ENCODE results near the gene PFKP.
"Not testable (repeated sequence)": the region's sequence is repeated elsewhere in the genome, so short reads cannot be mapped to it uniquely, and the experiment has no call there.

PFKP gene

DNA sequence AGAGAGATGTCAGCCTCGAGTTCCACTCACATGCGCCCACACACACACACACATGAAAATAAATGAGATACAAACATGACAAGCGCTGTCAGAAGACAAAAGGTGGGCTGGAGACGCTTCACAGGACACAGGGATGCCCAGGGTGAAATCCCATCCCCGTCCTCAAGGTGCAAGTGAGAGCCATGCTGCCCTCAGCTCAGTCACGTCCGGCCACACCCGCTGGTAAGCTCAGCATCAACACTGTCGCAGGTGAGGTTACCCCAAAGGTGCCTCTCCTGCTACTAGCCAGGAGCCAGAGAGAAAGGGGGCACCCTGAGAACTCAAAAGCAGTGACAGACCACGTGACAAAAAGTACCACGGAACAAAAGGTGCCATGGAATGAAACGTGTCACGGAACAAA lies 83.0 kb downstream of the PFKP start:
- no peak for DNase-seq (ENCODE audit: low read depth in 2 of 3, low spot score in 2 of 3)

DNA sequence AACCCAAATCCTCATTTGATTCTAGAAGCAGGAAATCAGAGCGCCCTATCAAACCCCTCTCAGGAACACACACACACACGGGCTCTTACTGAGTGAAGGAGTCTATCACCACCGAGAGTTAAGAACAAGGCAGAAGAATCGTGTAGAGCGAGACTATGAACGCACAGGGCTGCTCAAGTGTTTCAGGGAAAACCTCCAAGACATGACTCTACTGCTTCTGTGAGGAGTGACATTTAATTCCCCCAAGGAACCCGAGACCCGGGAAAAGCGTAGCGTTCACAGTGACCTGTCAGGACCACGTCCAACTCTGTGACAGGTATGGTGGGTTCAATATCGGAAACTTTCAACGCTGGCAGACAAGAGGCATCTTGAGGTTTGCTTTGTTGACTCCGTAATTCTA lies 83.6 kb downstream of the PFKP start:
- no peak for DNase-seq (ENCODE audit: low read depth in 2 of 3, low spot score in 2 of 3)

DNA sequence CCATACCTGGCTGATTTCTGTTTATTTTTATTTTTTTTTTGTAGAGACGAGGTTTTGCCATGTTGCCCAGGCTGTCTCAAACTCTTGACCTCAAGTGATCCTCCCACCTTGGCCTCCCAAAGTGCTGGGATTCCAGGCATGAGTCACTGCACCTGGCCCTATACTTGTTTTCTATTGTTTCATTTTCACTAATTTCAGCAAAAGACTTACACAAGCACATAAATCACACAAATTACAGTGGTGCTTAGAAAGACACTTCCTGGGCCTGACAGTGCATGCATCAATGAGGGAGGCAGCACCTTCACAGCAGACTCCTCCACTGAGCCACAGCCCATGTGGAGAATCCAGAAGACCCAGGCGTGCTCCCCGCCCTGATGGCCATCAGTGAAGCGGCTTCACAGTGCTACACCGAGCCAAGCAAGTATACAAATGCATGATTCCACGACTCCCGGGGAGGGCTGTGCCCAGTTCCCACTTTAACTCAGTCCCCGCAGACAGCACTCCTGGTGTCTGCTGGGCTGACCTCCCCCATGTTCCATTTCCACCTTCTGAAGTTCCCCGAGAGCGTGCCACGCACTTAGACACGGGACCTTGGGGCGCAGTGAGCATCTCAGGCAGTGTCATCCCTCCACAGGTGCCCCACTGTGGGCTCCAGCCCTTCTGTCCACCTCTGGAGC lies 84.7 kb downstream of the PFKP start:
- no peak for DNase-seq (ENCODE audit: low read depth in 2 of 3, low spot score in 2 of 3)

DNA sequence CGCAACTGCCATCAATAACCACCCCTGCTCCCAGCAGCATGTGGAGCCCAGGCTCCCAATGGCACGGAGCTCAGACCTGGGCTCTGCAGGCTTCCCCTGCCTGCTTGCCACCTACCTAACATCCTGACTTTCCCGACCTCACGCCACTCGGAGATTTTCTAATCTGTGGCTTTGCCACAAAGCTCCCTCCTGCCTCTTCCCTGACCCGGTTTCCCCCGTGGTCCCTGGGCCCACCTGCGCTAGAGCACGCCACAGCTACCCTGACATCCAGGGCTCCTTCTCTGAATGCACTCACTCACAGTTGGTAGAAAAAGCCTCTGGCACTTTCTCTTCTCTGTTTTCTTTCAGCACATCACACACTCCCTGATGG lies 85.2 kb downstream of the PFKP start:
- no peak for DNase-seq (ENCODE audit: low read depth in 2 of 3, low spot score in 2 of 3)

DNA sequence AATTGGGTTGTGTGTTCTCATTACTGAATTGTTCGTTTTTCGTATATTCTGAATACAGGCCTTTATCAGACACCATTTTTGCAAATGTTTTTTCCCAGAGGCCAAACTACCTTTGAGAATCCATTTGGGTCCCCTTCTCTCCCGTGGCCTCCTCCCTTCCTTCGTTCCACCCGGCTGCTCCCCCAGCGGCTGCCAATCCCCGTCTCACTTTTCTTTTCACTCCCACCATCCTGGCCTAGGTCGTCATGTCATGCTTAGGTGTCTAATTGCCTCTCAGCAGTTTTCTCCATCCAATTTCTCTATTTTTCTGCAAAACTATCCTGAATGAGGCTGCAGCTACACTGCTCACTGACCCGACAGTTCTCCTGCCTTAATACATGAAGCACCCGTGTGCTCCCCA lies 87.3 kb downstream of the PFKP start:
- no peak for DNase-seq (ENCODE audit: low read depth in 2 of 3, low spot score in 2 of 3)

DNA sequence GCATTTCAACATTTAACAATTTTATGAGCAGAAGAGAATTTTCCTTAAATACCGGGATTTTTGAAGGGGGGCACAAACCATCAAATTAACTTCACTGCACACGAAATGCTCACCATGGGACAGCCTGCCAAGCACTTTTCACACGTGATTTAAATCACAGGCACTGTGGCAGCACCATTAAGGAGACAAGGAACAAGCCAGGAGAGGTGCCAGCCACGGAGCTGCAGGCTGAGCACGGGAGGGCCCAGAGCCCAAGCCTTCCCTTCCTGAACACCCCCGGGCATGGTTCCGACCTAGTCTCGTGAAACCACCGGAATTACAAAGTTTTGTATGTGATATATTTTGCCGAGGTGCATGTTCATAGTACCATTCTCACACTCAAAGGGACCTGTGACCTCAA lies 91.8 kb downstream of the PFKP start:
- no peak for DNase-seq (ENCODE audit: low read depth in 2 of 3, low spot score in 2 of 3)

DNA sequence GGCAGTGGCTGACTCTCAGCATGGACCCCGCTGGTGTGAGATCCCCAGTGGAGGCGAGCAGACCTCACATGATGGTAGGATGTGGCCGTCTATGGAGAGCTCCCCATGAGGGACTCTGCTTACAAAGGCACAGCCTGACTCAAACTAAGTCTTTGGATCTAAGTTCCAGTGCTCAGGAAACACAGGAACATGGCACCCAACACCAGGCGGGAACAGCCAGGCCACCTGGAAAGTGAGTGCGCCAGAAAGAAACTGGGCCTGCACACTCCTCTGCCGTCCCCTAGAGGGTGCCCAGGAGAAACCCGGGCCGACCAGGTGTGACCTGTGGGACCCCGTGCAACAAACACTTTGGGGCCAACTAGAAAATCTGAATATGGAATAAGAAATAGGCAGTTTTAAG lies 95.2 kb downstream of the PFKP start:
- no peak for DNase-seq (ENCODE audit: low read depth in 2 of 3, low spot score in 2 of 3)

DNA sequence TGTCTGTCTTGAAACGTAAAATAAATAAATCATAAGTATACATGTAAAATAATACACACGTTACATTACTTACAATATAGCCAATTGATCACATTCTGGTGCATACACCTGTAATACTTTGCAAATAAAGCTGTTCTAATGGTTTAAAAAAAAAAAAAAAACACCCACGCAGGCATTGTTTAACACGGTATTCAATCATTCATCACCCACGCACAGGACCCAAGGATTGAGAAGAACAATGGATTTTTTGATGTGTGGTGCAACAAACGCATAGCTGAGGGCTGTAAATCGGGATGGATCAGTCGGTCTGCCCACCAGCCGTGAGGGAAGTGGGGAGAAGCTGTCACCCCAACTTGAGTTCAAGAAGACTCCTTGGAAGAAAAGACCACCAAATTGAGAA lies 96.5 kb downstream of the PFKP start:
- no peak for DNase-seq (ENCODE audit: low read depth in 2 of 3, low spot score in 2 of 3)

DNA sequence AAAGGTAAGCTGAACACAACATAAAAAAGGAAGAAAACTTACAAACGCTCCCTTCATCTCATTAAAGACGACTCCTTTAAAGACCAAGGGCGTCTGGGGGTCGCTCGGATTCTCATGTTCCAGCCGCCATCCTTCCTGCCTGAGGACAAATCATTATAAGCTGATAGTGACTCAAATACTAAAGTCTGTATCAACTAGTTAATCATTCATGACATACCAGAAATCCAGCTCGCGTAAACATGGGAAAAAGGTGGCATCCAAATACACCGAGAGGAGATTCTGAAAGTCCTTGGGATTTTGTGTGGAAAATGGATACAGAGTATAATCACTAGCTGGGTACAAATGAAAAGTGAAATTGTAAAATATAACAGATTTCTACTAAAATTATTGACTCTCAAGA lies 97.8 kb downstream of the PFKP start:
- DNase-seq (ENCODE audit: low read depth in 2 of 3, low spot score in 2 of 3) = no peak

DNA sequence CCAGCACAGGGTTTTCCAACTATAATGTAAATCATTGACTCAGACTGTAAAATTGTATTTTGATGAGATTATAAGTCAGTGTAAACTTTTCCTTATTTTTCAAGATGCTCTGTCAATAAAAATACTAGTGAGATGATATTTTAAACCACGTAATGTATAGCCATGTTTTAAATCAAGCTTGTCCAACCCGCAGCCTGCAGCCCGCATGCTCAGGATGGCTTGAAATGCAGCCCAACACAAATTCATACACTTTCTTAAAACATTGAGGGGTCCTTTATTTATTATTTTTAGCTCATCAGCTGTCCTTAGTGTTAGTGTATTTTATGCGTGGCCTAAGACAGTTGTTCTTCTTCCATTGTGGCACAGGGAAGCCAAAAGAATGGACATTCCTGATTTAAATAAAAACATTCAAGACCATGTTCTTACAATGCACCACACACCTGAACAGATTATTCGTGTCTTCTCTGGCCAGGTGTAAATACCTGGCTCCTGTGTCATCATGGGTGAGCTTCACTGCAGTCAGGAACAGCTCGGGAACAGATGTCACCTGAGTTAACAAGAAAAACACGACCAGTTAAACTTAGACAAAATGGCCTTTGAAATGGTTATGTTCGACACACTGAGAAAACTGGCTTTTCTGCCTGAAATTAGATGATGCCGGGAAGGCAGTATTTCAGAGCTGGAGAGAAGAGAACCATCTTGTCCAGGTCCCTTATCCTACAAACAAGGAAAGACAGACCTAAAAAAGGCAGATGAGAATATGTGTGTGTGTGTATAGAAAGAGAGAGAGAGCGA lies 99.3 kb downstream of the PFKP start:
- DNase-seq (ENCODE audit: low read depth in 2 of 3, low spot score in 2 of 3) = no peak

DNA sequence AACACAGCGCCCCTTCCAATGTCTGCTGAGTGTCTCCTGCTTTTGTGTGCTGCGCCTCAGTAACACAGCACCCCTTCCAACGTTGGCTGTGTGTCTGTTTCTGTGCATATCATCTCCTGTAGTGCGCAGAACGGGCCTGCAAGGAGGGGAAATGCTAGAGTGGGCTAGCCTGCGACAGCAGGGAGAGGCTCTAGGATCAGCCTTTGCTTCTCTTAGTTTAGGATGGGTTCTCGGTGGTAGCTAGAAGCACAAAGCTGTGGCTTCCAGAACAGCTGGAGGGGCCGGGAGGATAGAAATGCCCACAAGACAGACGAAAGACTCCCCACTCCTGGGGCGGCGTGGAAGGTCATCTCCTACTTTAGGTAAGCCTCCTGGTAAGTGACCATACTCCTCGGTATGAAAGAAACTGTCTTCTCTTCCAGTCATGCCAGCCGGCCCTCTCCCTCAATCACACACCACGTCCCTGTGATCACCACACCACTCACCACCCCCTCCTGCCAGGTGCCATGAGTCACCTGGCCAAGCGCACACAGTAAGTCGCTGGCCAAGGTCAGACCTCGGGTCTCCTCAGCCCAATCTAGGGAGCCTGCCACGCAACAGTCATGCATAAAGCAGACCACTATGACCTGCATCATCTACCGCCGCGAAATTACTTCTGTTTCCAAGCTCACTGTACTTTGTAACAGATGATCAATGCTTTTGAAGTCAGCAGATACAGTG lies 100.4 kb downstream of the PFKP start:
- DNase-seq (ENCODE audit: low read depth in 2 of 3, low spot score in 2 of 3) = no peak

DNA sequence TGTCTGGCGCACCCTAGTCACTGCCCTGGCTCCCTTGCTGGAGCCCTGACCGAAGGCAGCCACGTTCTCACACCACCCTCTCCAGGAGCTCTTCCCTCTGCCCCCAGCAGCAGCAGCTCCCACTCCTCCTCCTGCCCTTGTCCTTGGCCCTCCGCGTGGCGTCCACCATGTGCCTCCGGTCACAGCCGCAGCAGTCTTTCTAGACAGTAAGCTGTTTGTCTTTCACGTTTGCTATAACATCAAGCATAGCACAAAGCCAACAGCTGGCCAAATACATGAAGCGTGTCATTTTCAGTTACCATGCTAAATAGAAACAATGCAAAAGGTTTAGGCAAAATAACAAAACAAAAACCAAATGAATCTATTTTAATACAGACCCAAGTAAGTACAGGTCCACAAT lies 101.9 kb downstream of the PFKP start:
- DNase-seq (ENCODE audit: low read depth in 2 of 3, low spot score in 2 of 3) = no peak

DNA sequence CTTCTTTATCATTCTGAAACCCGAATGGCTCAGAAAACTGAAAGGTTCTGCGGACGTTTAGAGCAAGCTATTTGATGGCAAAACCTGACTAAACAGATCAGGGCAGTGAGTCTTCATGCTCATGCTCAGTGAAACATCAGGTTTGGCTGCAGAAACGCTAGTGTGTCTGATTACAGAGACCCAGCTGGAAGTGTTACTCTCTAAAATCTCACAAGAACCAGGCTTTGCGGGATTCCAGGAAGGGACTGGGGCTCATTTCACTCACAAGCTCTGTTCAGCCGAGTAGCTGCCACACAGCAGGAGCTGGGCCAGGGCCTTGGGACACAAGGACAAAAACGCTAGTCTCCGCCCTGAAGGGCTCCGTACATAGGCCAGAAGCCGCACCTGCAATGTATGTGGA lies 102.3 kb downstream of the PFKP start:
- no peak for DNase-seq (ENCODE audit: low read depth in 2 of 3, low spot score in 2 of 3)

DNA sequence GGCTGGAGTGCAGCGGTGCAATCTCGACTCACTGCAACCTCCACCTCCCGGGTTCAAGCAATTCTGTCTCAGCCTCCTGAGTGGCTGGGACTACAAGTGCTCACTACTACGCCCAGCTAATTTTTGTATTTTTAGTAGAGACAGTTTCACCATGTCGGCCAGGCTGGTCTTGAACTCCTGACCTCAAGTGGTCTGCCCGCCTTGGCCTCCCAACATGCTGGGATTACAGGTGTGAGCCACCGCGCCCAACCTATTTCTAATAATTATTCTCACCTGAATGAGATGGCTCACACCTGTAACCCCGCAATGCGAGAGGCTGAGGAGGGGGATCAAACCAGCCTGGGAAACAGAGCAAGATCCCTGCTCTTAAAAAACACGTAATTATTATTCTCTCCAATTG lies 104.1 kb downstream of the PFKP start:
- DNase-seq (ENCODE audit: low read depth in 2 of 3, low spot score in 2 of 3) = not testable (repeated sequence)

DNA sequence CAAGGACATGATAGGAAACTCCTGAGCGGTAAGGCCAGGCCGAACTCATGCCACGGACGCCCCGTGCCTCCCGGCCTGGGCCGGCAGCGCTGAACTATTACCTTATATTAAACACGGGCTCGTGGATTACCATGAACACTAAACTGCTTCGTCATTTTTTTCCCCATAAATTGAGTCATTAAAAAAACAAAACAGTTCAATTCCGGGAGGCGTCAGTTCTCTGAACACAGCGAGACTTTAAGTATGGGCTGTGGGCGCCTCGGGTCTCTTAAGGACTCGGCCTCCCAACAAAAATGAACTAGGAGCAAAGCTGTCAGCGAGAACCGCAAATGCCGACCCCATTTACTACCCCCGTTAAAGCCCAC lies 104.7 kb downstream of the PFKP start:
- DNase-seq (ENCODE audit: low read depth in 2 of 3, low spot score in 2 of 3) = no peak

DNA sequence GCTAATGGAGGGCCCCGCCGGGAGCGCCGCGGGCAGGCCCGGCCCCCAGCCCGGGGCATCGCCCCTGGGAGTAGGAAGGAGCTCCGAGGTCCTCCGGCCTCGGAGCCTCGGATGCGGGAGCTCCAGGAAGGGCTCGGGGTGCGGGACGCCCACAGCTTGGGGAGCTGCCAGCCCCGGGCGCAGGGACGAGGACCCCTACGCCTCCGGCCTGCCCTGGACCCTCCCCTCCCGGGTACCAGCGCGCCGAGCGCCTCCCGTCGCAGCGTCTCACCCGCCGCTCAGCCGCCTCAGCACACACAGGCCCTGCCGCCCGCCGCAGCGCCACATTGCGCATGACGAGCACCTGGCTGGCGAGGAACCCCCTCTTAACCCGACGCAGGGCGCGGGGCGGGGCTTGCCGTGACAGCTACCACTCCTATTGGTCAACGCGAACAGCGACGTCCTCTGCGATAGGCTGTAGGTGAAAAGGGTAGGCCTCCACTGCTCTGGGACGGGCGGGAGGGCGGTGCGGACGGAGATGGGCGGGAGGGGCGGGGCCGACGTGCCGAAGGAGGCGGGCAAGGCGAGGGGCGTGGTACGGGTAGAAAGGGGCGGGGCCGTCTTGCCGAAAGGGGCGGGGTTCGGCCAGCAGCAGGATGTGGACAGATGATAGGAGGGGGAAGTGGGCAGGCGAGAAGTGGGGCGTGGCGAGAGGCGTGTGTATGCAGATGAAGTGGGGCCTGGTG lies 105.3 kb downstream of the PFKP start, which contains the start of gene PITRM1:
PITRM1 (minus strand) TSS at position 337 of the 725 bp plus-strand sequence; CDS start at position 327, 10 bp downstream.
- peak; percentile 91 to 97 (median 96) for DNase-seq (ENCODE audit: low read depth in 2 of 3, low spot score in 2 of 3)

DNA sequence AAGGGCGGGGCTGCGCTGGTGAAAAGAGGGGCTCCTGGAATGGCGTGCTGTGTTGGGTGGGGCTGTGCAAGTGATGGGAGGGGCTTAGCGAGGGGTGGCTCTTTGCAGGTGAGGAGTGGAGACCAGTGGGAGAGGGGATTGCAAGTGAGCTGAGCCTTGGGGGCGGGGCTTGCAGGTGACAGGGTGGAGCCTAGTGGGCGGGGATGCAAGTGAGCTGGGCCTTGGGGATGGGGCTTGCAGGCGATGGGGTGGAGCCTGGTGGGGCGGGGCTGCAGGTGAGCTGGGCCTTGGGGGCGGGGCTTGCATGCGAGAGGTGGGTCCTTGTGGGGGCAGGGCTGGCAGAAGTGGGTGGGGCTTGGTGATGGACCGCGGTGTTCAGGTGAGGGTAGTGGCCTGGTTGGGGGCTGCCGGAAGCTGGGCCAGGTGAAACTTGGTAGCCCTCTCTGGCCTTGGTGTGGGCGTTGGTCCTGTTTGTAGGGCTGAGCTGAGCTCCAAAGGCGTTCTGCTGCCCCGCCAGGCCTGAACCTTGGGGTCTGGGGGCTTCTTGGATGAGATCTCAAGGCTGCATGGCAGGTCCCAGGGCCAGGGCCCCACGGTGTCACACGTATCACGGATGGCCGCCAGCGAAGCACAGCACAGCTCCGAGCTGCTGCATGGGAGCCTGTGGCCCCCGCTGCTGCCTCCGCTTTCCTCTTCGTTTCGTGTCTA lies 106.0 kb downstream of the PFKP start:
- no peak for DNase-seq (ENCODE audit: low read depth in 2 of 3, low spot score in 2 of 3)

DNA sequence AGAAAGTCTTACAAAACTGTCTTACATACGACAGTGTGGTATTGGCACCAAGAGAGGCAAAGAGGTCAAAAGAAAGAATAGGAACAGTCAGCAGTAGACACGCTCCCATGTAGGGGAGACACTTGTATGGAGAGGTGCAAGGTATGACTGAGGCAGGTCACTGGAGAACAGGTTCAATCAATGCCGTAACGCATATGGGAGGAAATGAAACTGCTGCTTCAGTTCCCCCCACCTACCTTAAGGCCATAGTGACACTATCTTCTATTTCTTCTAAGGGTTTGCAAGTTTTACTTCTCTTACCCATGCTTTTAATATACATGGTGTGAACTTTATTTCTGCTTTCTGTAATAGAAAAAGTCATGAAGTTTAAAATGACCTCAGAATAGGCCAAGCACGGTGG lies 110.7 kb downstream of the PFKP start:
- DNase-seq (ENCODE audit: low read depth in 2 of 3, low spot score in 2 of 3) = no peak

DNA sequence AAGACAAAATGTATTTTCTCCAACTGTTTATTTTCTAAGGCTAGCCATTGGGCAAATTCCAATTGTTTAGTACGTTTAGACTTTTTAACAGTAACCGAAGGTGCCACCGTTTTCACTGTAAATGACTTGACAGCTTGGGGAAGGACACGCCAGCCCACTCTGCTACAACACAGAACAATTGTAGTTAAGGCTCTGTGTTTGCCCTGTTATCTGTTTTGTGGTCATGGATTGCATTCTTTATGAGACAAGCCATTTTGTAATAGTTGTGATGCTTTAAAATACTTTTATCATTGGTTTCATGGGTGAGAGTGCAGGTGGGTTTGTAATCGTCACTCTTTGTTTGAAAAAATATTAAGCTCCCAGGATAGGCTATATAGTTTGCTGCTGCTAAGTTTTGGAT lies 111.8 kb downstream of the PFKP start:
- DNase-seq (ENCODE audit: low read depth in 2 of 3, low spot score in 2 of 3) = no peak

DNA sequence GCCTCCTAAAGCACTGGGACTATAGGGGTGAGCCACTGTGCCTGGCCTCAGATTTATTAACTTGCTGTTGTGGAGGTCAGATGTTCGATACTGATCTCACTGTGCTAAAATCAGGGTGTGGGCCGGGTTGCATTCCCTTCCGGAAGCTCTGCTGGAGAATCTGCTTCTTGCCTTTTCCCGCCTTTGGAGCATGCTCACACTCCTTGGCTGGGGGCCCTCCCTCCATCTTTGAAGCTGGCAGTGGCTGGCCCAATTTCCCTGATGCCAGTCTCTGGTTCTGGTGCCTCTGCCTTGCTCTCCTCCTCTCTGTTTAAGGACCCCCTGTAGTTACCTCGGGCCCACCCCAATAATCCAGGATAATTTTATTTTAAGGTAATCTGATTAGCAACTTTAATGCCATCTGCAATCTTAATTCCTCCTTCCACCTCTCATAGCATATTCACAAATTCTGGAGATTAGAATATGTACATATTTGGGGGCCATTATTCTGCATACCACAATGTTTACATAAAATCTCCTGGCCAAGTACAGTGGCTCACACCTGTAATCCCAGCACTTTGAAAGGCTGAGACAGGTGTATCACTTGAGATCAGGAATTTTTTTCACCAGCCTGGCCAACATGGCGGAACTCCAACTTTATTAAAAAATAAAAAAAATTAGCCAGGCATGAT lies 113.1 kb downstream of the PFKP start:
- no peak for DNase-seq (ENCODE audit: low read depth in 2 of 3, low spot score in 2 of 3)

Data from activated CD8-positive, alpha-beta memory T cell treated with anti-CD3 and anti-CD28 coated beads for 48 hours (primary cell).